ENCODE results near the gene GALNT6. TPM values are rescaled to one million over a fixed set of nuclear protein-coding genes. Genes with fewer than 3 reads are reported as not detected.

Gene GALNT6
- polyA plus RNA-seq, 1 donor from 2014 or later, result not detected

DNA sequence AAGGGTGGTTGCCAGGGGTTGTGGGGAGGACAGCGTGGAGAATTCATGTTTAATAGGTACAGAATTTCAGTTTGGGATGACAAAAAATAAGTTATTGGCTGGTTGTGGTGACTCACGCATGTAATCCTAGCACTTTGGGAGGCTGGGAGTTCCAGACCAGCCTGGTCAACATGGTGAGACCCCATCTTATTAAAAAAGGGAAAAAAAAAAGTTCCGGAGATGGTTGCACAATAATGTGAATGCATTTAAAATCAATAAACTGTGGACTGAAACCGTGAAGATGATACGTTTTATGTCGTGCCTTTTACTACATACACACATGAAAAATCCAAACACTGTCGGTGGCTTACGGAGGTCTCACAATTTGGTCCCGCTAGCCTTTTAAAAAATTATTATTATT, 20.5 kb downstream of the GALNT6 start:
- H2AFZ ChIP-seq (ENCODE audit: low read depth, low read length), result no peak overlapping the region
- no peak overlapping the region for H3K4me3 ChIP-seq (ENCODE audit: low read length)
- no peaks in the 10 kb centered on the region for H3K36me3 ChIP-seq (ENCODE audit: insufficient read depth, low read length)
- no peaks in the 10 kb centered on the region for H3F3A ChIP-seq (ENCODE audit: insufficient read depth, low read length, poor library complexity, severe bottlenecking)
- no peaks in the 10 kb centered on the region for H3K79me2 ChIP-seq (replicated peaks; ENCODE audit: insufficient read depth, low read length)
- TF ChIP-seq POLR2AphosphoS5 (IDR thresholded peaks at IDR 0.05), result no peak
- no peak for TF ChIP-seq RAD21 (conservative IDR thresholded peaks at IDR 0.05)
- no peak for TF ChIP-seq TAF1 (IDR thresholded peaks at IDR 0.05; ENCODE audit: low read depth)
- TF ChIP-seq MXI1 (conservative IDR thresholded peaks at IDR 0.05; ENCODE audit: poor library complexity, severe bottlenecking), result no peak
- TF ChIP-seq, protein P1, sequence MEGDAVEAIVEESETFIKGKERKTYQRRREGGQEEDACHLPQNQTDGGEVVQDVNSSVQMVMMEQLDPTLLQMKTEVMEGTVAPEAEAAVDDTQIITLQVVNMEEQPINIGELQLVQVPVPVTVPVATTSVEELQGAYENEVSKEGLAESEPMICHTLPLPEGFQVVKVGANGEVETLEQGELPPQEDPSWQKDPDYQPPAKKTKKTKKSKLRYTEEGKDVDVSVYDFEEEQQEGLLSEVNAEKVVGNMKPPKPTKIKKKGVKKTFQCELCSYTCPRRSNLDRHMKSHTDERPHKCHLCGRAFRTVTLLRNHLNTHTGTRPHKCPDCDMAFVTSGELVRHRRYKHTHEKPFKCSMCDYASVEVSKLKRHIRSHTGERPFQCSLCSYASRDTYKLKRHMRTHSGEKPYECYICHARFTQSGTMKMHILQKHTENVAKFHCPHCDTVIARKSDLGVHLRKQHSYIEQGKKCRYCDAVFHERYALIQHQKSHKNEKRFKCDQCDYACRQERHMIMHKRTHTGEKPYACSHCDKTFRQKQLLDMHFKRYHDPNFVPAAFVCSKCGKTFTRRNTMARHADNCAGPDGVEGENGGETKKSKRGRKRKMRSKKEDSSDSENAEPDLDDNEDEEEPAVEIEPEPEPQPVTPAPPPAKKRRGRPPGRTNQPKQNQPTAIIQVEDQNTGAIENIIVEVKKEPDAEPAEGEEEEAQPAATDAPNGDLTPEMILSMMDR (IDR thresholded peaks at IDR 0.05; ENCODE audit: poor library complexity, severe bottlenecking), result no peak
- no peak for TF ChIP-seq SMC3 (conservative IDR thresholded peaks at IDR 0.05; ENCODE audit: poor library complexity)
- no peak for TF ChIP-seq EP300 (conservative IDR thresholded peaks at IDR 0.05; ENCODE audit: poor library complexity, severe bottlenecking)
- TF ChIP-seq EZH2 (IDR thresholded peaks at IDR 0.05; ENCODE audit: borderline replicate concordance, insufficient read depth, low read length, poor library complexity, severe bottlenecking), result no peak
- H3K9me2 ChIP-seq (ENCODE audit: insufficient read depth, low read length), result no peaks in the 10 kb centered on the region
- H3K27ac ChIP-seq (ENCODE audit: low read length), result no peak overlapping the region
- no peaks in the 10 kb centered on the region for H4K20me1 ChIP-seq (ENCODE audit: insufficient read depth)
- H3K9me3 ChIP-seq (ENCODE audit: low read length), result no peaks in the 10 kb centered on the region
- no peak overlapping the region for H3K4me2 ChIP-seq (ENCODE audit: low read length)
- H3K27me3 ChIP-seq (ENCODE audit: insufficient read depth, low read depth, low read length), result no peaks in the 10 kb centered on the region
- H3K9ac ChIP-seq (ENCODE audit: low read length), result no peak overlapping the region

DNA sequence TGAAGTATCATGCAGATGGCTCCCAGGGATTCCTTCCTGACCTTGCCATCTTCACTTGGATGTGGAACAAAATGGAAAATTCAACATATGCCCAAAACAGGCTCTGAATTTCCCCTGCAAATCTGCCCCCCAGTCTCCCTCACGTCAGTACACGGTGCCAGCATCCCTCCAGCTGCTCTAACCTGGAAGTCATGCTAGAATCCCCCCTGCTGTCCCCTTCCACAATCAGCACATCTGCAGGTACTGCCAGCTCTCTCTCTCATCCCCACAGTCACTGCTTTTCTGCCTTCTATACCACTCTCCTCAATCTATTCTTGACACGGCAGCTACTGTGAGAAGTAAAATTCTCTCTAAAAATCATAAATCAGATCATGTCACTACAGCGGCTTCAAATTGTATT, 21.6 kb downstream of the GALNT6 start:
- no peak overlapping the region for H3K4me2 ChIP-seq (ENCODE audit: low read length)
- H3K9me2 ChIP-seq (ENCODE audit: insufficient read depth, low read length), result no peaks in the 10 kb centered on the region
- no peaks in the 10 kb centered on the region for H3K36me3 ChIP-seq (ENCODE audit: insufficient read depth, low read length)
- H2AFZ ChIP-seq (ENCODE audit: low read depth, low read length), result no peak overlapping the region
- TF ChIP-seq RAD21 (conservative IDR thresholded peaks at IDR 0.05), result no peak
- no peak for TF ChIP-seq EZH2 (IDR thresholded peaks at IDR 0.05; ENCODE audit: borderline replicate concordance, insufficient read depth, low read length, poor library complexity, severe bottlenecking)
- TF ChIP-seq TAF1 (IDR thresholded peaks at IDR 0.05; ENCODE audit: low read depth), result no peak
- TF ChIP-seq MXI1 (conservative IDR thresholded peaks at IDR 0.05; ENCODE audit: poor library complexity, severe bottlenecking), result no peak
- TF ChIP-seq SMC3 (conservative IDR thresholded peaks at IDR 0.05; ENCODE audit: poor library complexity), result no peak
- TF ChIP-seq POLR2AphosphoS5 (IDR thresholded peaks at IDR 0.05), result no peak
- TF ChIP-seq EP300 (conservative IDR thresholded peaks at IDR 0.05; ENCODE audit: poor library complexity, severe bottlenecking), result no peak
- TF ChIP-seq, protein P1 (IDR thresholded peaks at IDR 0.05; ENCODE audit: poor library complexity, severe bottlenecking), result no peak
- TF ChIP-seq, protein P2, sequence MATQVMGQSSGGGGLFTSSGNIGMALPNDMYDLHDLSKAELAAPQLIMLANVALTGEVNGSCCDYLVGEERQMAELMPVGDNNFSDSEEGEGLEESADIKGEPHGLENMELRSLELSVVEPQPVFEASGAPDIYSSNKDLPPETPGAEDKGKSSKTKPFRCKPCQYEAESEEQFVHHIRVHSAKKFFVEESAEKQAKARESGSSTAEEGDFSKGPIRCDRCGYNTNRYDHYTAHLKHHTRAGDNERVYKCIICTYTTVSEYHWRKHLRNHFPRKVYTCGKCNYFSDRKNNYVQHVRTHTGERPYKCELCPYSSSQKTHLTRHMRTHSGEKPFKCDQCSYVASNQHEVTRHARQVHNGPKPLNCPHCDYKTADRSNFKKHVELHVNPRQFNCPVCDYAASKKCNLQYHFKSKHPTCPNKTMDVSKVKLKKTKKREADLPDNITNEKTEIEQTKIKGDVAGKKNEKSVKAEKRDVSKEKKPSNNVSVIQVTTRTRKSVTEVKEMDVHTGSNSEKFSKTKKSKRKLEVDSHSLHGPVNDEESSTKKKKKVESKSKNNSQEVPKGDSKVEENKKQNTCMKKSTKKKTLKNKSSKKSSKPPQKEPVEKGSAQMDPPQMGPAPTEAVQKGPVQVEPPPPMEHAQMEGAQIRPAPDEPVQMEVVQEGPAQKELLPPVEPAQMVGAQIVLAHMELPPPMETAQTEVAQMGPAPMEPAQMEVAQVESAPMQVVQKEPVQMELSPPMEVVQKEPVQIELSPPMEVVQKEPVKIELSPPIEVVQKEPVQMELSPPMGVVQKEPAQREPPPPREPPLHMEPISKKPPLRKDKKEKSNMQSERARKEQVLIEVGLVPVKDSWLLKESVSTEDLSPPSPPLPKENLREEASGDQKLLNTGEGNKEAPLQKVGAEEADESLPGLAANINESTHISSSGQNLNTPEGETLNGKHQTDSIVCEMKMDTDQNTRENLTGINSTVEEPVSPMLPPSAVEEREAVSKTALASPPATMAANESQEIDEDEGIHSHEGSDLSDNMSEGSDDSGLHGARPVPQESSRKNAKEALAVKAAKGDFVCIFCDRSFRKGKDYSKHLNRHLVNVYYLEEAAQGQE (IDR thresholded peaks at IDR 0.05; ENCODE audit: borderline replicate concordance), result no peak
- H3K4me3 ChIP-seq (ENCODE audit: low read length), result no peak overlapping the region
- H3K9ac ChIP-seq (ENCODE audit: low read length), result no peak overlapping the region
- H3K27me3 ChIP-seq (ENCODE audit: insufficient read depth, low read depth, low read length), result no peaks in the 10 kb centered on the region
- H3F3A ChIP-seq (ENCODE audit: insufficient read depth, low read length, poor library complexity, severe bottlenecking), result no peaks in the 10 kb centered on the region
- H3K79me2 ChIP-seq (replicated peaks; ENCODE audit: insufficient read depth, low read length), result no peaks in the 10 kb centered on the region
- H4K20me1 ChIP-seq (ENCODE audit: insufficient read depth), result no peaks in the 10 kb centered on the region
- H3K27ac ChIP-seq (ENCODE audit: low read length), result no peak overlapping the region
- no peaks in the 10 kb centered on the region for H3K9me3 ChIP-seq (ENCODE audit: low read length)
